ENCODE measurements around the gene ADIPOR2.
"Not testable (repeated sequence)": the region's sequence is repeated elsewhere in the genome, so short reads cannot be mapped to it uniquely, and the experiment has no call there.

The ADIPOR2 gene

GRCh38 chr12:1665366-1665765, 25.5 kb upstream of the ADIPOR2 start:
- peak; percentile 41 for DNase-seq

DNA sequence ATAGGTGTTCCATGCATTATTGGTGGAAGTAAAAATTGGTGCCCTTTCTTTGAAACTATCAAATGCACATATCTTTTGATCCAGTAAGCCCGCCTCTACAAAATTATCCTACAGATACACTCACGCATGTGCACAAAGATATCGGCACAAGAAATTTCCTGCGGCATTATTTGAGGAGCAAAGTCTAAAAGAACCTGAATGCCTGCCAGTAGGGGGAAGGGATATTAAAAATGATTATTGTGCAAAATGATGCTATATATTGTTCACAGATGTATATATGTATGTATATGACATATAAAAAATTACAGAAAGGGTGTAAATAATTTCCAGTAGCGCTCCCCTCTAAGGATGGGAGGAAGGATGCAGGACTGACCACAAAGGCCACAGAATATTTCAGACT, 24.7 kb upstream of the ADIPOR2 start:
- peak; percentile 92 for DNase-seq

GRCh38 chr12:1666685-1667162, 24.1 kb upstream of the ADIPOR2 start:
- peak; percentile 73 for DNase-seq

GRCh38 chr12:1668833-1669543, 21.9 kb upstream of the ADIPOR2 start:
- peak; percentile 71 for DNase-seq

- no peak for DNase-seq
These were observed 20.3 kb upstream of the ADIPOR2 start for GRCh38 chr12:1670358-1671268.

DNA sequence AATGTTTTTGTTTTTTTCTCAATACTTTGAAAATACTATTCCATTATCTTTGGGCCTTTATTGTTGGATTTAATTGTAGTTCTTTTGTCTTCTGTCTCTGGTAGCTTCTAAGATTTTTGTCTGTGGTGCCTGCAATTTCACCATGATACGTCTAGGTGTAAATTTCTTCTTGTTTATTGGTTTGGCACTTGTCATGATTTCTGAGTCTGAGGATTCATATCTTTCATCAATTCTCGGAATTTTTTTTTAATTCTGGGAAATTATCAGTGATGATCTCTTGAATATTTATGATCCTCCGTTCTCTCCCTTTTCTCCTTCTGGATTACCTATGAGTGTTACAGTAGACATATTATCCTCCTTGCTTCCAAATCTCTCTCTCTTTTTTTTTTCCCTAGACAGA, 14.8 kb upstream of the ADIPOR2 start:
- no peak for DNase-seq

- DNase-seq, result no peak
These were observed 9.9 kb upstream of the ADIPOR2 start for GRCh38 chr12:1680804-1681492.

- DNase-seq, result no peak
These were observed 9.4 kb upstream of the ADIPOR2 start for GRCh38 chr12:1681493-1681807.

DNA sequence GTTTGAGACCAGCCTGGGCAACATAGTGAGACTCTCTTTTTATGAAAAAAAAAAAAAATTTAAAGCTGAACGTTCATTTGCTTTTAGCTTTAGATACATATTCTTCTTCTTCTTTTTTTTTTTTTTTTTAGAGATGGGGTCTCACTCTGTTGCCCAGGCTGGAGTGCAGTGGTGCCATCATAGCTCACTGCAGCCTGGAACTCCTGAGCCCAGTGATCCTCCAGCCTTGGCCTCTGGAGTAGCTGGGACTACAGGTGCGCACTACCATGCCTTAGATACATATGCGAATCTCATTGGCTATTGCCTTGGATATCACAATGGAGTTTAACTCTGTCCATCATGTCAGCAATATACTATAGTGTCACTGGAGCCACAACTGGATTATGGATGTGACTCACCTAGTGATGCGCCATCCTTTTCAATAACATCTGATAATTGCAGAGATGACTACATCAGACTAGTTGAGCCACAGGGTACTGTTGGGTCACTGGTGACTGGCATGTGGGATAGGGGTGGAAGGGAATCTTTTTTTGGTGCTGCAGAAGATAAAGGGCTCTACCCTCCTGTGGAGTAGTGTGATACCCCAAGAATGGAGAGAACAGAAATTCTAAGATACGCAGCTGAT, 2.7 kb upstream of the ADIPOR2 start:
- no peak for DNase-seq

- DNase-seq, result peak; percentile 59
These were observed 495 bp downstream of the ADIPOR2 start for GRCh38 chr12:1691123-1692007.

- DNase-seq, result peak; percentile 49
These were observed 1.4 kb downstream of the ADIPOR2 start for GRCh38 chr12:1692226-1692625.

DNA sequence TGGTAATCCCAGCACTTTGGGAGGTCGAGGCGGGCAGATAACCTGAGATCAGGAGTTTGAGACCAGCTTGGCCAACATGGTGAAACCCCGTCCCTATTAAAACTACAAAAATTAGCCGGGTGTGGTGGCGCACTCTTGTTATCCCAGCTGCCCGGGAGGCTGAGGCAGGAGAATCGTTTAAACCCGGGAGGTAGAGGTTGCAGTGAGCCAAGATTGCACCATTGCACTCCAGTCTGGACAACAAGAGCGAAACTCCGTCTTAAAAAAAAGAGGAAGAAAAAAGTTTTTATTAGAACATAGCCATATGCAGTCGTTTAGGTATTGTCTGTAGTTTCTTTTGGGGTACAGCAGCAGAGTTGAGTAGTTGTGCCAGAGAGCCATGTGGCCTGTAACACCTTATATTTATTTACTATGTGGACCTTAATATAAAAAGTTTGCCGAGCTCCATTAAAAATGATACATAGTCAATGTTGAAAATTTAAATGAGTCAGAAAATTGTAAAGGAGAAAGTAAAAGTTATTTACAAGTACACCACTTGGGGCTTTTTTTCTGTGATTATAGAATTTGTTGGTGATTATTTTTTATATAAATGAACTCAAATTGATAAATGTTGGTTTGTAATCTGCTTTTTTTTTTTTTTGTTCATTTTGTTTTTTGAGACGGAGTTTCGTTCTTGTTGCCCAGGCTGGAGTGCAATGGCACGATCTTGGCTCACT, 2.2 kb downstream of the ADIPOR2 start:
- DNase-seq, result peak; percentile 47

DNA sequence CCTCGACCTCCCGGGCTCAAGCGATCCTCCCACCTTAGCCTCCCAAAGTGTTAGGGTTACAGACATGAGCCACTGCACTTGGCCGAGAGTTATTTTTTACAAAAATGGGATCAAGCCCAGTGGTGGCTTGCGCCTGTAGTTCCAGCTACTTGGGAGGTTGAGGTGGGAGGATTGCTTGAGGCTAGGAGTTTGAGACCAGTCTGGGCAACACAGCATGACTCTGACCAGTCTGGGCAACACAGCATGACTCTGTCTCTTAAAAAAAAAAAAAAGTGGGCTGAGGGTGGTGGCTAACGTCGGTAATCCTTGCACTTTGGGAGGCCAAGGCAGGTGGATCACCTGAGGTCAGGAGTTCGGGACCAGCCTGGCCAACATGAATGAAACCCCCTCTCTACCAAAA, 4.2 kb downstream of the ADIPOR2 start:
- DNase-seq, result not testable (repeated sequence)

DNA sequence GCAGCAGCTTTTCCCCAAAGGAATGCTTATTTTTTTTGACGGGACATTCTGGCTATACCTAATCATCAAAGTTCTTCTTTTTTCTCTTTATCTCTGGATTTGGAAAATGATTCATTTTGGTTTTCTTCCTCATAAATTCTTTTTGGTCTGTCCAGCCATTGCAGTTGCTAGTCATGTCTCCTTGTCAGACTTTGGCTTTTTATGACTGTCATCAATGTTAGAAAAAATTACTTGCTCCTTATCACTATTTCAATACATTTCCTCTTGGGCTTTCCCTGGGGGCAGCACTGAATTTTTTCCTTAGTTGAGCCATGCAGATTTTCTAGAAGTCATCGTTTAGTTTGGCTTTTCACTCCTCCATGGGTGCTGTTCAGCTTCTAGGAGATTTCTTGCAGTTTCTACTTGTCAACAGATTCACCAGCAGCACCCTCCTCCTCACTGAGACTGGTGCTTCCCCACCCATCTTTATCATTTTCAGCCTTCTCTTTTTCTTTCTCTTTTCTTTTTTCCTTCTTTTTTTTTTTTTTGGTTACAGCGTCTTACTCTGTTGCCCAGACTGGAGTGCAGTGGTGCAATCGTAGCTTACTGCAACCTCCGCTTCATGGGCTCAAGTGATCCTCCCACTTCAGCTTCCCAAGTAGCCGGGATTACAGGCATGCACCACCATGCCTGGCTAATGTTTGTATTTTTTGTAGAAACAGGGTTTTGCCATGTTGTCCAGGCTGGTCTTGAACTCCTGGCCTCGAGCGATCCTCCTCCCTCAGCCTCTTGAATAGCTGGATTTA, 5.2 kb downstream of the ADIPOR2 start:
- DNase-seq, result no peak

DNA sequence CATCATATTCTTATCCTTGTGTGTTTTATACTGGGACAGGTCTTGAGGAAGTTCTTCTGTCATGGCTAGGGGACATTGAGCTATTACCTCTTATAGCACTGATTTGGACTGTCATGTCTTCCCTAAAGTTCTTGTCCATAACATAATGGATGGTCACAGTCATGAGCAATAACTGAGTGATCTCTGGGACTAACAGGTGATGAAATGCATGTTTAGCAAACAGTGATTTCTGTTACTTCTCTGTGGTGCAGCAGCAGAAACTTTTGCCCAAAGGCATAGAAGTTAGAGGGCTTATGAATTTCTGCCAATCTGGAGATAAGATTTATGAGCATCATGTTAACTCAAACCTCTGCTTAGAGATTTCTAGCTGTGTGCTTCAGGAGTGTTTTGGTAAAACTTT, 5.9 kb downstream of the ADIPOR2 start:
- no peak for DNase-seq

- DNase-seq, result no peak
These were observed 6.4 kb downstream of the ADIPOR2 start for GRCh38 chr12:1697271-1697670.

- DNase-seq, result peak; percentile 55
These were observed 7.8 kb downstream of the ADIPOR2 start for GRCh38 chr12:1698720-1699119.

- no peak for DNase-seq
These were observed 11.8 kb downstream of the ADIPOR2 start for GRCh38 chr12:1702713-1703112.

GRCh38 chr12:1703771-1704722, 13.2 kb downstream of the ADIPOR2 start:
- no peak for DNase-seq
